GM21367 (cell line): ENCODE results near the gene MN1.

Source experiments
- ATAC-seq: cut with Tn5 transposase; IDR thresholded peaks from one replicate; pipeline ENCODE4 v1.9.1; 2021; ENCODE audit not compliant: unreplicated experiment

MN1 gene

GRCh38 chr22:27800250-27801201 is 1.0 kb downstream of the MN1 start:
- ATAC-seq: no peak

GRCh38 chr22:27799827-27800249 is 1.7 kb downstream of the MN1 start:
- no peak for ATAC-seq

GRCh38 chr22:27799015-27799826 is 2.3 kb downstream of the MN1 start:
- ATAC-seq: no peak

GRCh38 chr22:27798511-27799014 is 3.0 kb downstream of the MN1 start:
- ATAC-seq: no peak

- no peak for ATAC-seq
These were observed 3.8 kb downstream of the MN1 start for GRCh38 chr22:27797520-27798391.

GRCh38 chr22:27796829-27797519 is 4.6 kb downstream of the MN1 start:
- no peak for ATAC-seq

GRCh38 chr22:27795696-27796517 is 5.6 kb downstream of the MN1 start:
- no peak for ATAC-seq

GRCh38 chr22:27795053-27795452 is 6.5 kb downstream of the MN1 start:
- no peak for ATAC-seq

GRCh38 chr22:27794226-27794625 is 7.3 kb downstream of the MN1 start:
- ATAC-seq: no peak

GRCh38 chr22:27793576-27793975 is 8.0 kb downstream of the MN1 start:
- no peak for ATAC-seq

- no peak for ATAC-seq
These were observed 8.9 kb downstream of the MN1 start for GRCh38 chr22:27792452-27793161.

- no peak for ATAC-seq
These were observed 9.7 kb downstream of the MN1 start for GRCh38 chr22:27791859-27792241.

GRCh38 chr22:27791159-27791858 is 10.2 kb downstream of the MN1 start:
- ATAC-seq: no peak

GRCh38 chr22:27790376-27791158 is 11.0 kb downstream of the MN1 start:
- no peak for ATAC-seq

- ATAC-seq: no peak
These were observed 12.9 kb downstream of the MN1 start for GRCh38 chr22:27788500-27789288.

- ATAC-seq: no peak
These were observed 14.6 kb downstream of the MN1 start for GRCh38 chr22:27786965-27787364.
